Keratinocyte (primary cell): ENCODE data around the gene KLRC3. TPM values are rescaled to one million over a fixed set of nuclear protein-coding genes. Genes with fewer than 3 reads are reported as not detected.
"Not testable (repeated sequence)": the region's sequence is repeated elsewhere in the genome, so short reads cannot be mapped to it uniquely, and the experiment has no call there.

ENCODE experiments used
- DNase-seq: peaks from one replicate; pipeline ENCODE4 v3.0.0-alpha.2; 2011; ENCODE audit warnings: low read depth, missing footprints, low spot score
- FAIRE-seq: peaks from 2 replicates; lab custom pipeline; 2011; peaks lifted over from hg19 to GRCh38; lab: Jason Lieb, UNC
- H2AFZ ChIP-seq: 2 replicates; pipeline ENCODE4 v1.6.0; 2012; ENCODE audit warnings: low read length, control low read depth, inconsistent platforms; ENCODE audit not compliant: control insufficient read depth
- H3K27ac ChIP-seq: 2 replicates; pipeline ENCODE4 v1.5.1; 2011; ENCODE audit warnings: low read length; ENCODE audit not compliant: control insufficient read depth, insufficient read depth
- H3K27me3 ChIP-seq: 3 replicates; pipeline ENCODE4 v1.6.0; 2011; ENCODE audit warnings: low read length; ENCODE audit not compliant: control insufficient read depth, insufficient read depth; ENCODE audit errors: extremely low read depth
- H3K36me3 ChIP-seq, 2 experiments: 2 replicates in 1 of 2; 3 replicates in 1 of 2; pipeline ENCODE4 v1.5.1; 2011; ENCODE audit warnings: low read length in 2 of 2, mild to moderate bottlenecking in 1 of 2; ENCODE audit not compliant: control insufficient read depth in 2 of 2, insufficient read depth in 2 of 2; ENCODE audit errors: extremely low read depth in 1 of 2
- H3K4me1 ChIP-seq: 3 replicates; pipeline ENCODE4 v1.5.1; 2011; ENCODE audit warnings: low read length; ENCODE audit not compliant: control insufficient read depth, insufficient read depth; ENCODE audit errors: extremely low read depth
- H3K4me2 ChIP-seq: 3 replicates; pipeline ENCODE4 v1.6.0; 2011; ENCODE audit warnings: low read depth, low read length; ENCODE audit not compliant: control insufficient read depth, insufficient read depth; ENCODE audit errors: extremely low read depth
- H3K4me3 ChIP-seq, 3 experiments: fragments of 200-600 bp in 1 of 3; sonication (generic) in 1 of 3; 2 replicates in 2 of 3; 3 replicates in 1 of 3; pipeline ENCODE4 v1.5.1; 2011 to 2016; ENCODE audit warnings: low read length in 3 of 3, mild to moderate bottlenecking in 3 of 3, control low read depth in 2 of 3, inconsistent platforms in 1 of 3, low read depth in 1 of 3, mixed read lengths in 1 of 3, mixed run types in 1 of 3, moderate library complexity in 1 of 3; ENCODE audit not compliant: control insufficient read depth in 2 of 3, insufficient read depth in 2 of 3; ENCODE audit errors: extremely low read depth in 1 of 3
- H3K79me2 ChIP-seq: 2 replicates; pipeline ENCODE4 v1.6.0; 2012; ENCODE audit warnings: low read length; ENCODE audit not compliant: control insufficient read depth, insufficient read depth
- H3K9ac ChIP-seq: 3 replicates; pipeline ENCODE4 v1.6.0; 2011; ENCODE audit warnings: low read length; ENCODE audit not compliant: control insufficient read depth, insufficient read depth; ENCODE audit errors: extremely low read depth
- H3K9me1 ChIP-seq: 3 replicates; pipeline ENCODE4 v1.6.0; 2011; ENCODE audit warnings: low read length; ENCODE audit not compliant: control insufficient read depth, insufficient read depth; ENCODE audit errors: extremely low read depth
- H3K9me3 ChIP-seq: 2 replicates; pipeline ENCODE4 v1.5.1; 2012; ENCODE audit warnings: low read depth, low read length; ENCODE audit not compliant: control insufficient read depth
- H4K20me1 ChIP-seq: 3 replicates; pipeline ENCODE4 v1.6.0; 2011; ENCODE audit warnings: low read length; ENCODE audit not compliant: control insufficient read depth, insufficient read depth; ENCODE audit errors: extremely low read depth
- EZH2 ChIP-seq: IDR thresholded peaks from one replicate; pipeline ENCODE4 v1.6.1; 2012; ENCODE audit warnings: inconsistent platforms, mild to moderate bottlenecking, low read length, moderate library complexity
- dilution Hi-C: fragments of 300-500 bp; cut with MboI; formaldehyde crosslinking; loops from one replicate; pipeline ENCODE4 v1.7.0; 2020; ENCODE audit warnings: low sequenced_read_pairs; ENCODE audit not compliant: extremely low pct_ligation_motif_present
- polyA plus RNA-seq, 5 experiments: library from polyadenylated mRNA; depleted of rRNA in 3 of 5; stranded (reverse) in 3 of 5; stranded (forward) in 1 of 5; unstranded in 1 of 5; fragments of >200 nt; gene quantifications; 1 replicate in 1 of 5; 2 replicates in 3 of 5; 3 replicates in 1 of 5; pipeline versions ENCODE4 v1.2.1 to v1.2.3, GENCODE V29; 2011 to 2012; ENCODE audit warnings: missing spikeins in 2 of 5, low read depth in 1 of 5, low replicate concordance in 1 of 5
- TF ChIP-seq, protein P1 (sequence below), 3 experiments: IDR thresholded peaks in 1 of 3; conservative IDR thresholded peaks in 1 of 3; optimal IDR thresholded peaks in 1 of 3; 2 replicates in 2 of 3; 3 replicates in 1 of 3; pipeline versions ENCODE3 to v1.5.1; 2011; ENCODE audit warnings: low read length in 3 of 3, mild to moderate bottlenecking in 3 of 3, moderate library complexity in 2 of 3, control low read depth in 1 of 3, inconsistent platforms in 1 of 3; ENCODE audit not compliant: insufficient read depth in 2 of 3; ENCODE audit errors: extremely low read depth in 1 of 3

KLRC3 gene
- polyA plus RNA-seq, 1 donor (not counting 4 experiments of a cell fraction or from before 2014, with no cell fraction given), result not detected

DNA sequence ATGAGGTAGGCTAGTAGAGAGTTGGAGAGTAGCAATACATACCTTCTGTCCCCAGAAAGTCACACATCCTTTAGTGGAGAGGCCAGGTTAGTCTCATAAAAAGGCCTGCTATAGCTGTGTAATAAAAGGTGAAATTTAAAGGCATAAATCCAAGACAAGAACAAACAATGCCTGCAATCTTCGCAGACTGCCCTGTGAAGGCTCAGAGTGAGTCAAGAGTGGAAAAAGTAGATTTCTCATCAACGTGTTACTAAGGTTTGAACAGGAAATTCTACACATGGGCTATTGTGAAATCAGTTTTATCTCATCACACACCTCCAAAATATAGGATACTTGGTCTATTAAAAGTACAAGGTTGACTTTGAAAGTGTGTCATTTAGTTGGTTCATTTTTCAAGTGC lies 32.8 kb upstream of the KLRC3 start, which contains the start of gene KLRC1:
TSS of gene KLRC1 (minus strand) at position 222 of the 400 bp plus-strand sequence. CDS start 2,221 bp downstream, outside the sequence.
- H2AFZ ChIP-seq, result no peak within 1 kb of the TSS
- DNase-seq (no peak), FAIRE-seq (peak; percentile 74)
- no peaks in the 10 kb centered on the region for H3K9me1 ChIP-seq
- no peaks in the 10 kb centered on the region for H3K36me3 ChIP-seq
- no peaks in the 10 kb centered on the region for H4K20me1 ChIP-seq
- H3K9ac ChIP-seq, result no peak within 1 kb of the TSS
- no peaks in the 10 kb centered on the region for H3K4me1 ChIP-seq
- TF ChIP-seq, protein P1, sequence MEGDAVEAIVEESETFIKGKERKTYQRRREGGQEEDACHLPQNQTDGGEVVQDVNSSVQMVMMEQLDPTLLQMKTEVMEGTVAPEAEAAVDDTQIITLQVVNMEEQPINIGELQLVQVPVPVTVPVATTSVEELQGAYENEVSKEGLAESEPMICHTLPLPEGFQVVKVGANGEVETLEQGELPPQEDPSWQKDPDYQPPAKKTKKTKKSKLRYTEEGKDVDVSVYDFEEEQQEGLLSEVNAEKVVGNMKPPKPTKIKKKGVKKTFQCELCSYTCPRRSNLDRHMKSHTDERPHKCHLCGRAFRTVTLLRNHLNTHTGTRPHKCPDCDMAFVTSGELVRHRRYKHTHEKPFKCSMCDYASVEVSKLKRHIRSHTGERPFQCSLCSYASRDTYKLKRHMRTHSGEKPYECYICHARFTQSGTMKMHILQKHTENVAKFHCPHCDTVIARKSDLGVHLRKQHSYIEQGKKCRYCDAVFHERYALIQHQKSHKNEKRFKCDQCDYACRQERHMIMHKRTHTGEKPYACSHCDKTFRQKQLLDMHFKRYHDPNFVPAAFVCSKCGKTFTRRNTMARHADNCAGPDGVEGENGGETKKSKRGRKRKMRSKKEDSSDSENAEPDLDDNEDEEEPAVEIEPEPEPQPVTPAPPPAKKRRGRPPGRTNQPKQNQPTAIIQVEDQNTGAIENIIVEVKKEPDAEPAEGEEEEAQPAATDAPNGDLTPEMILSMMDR (optimal IDR thresholded peaks at IDR 0.05 in 1 of 3, IDR thresholded peaks at IDR 0.05 in 1 of 3, conservative IDR thresholded peaks at IDR 0.05 in 1 of 3; ENCODE audit: extremely low read depth in 1 of 3, insufficient read depth in 2 of 3, low read length in 3 of 3), result no peak
- TF ChIP-seq EZH2, result no peak
- H3K9me3 ChIP-seq, result no peaks in the 10 kb centered on the region
- dilution Hi-C loops, result no loop called here
- no peak within 1 kb of the TSS for H3K4me3 ChIP-seq
- H3K27ac ChIP-seq, result no peak within 1 kb of the TSS
- no peaks in the 10 kb centered on the region for H3K79me2 ChIP-seq
- H3K4me2 ChIP-seq, result no peak within 1 kb of the TSS
- H3K27me3 ChIP-seq, result no peaks in the 10 kb centered on the region

DNA sequence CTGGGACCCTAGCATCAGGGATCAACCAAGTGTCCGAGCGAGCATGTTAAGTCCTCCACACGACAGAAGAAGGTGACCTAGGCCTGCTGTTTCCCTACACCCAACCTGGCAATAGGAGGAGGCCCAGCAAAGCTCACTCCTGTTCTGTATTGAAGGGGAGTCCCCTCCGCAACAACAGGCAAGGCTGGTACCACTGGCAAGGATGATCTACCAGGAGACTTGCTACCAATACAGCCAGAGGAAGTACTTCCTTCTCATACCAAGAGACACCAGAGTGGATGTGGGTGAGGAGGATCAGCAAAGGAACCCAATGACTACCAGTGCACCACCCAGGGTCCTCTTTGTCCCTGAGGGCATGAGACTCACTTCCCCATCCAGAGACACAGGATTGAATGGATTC lies 27.8 kb upstream of the KLRC3 start:
- no peaks in the 10 kb centered on the region for H3K9me3 ChIP-seq
- no peak overlapping the region for H3K9ac ChIP-seq
- H2AFZ ChIP-seq, result peak overlapping the region; percentile 54
- no peaks in the 10 kb centered on the region for H3K4me1 ChIP-seq
- H3K27me3 ChIP-seq, result no peaks in the 10 kb centered on the region
- no peak overlapping the region for H3K4me3 ChIP-seq
- FAIRE-seq, result no peak
- H3K4me2 ChIP-seq, result no peak overlapping the region
- dilution Hi-C loops, result no loop called here
- TF ChIP-seq, protein P1 (optimal IDR thresholded peaks at IDR 0.05 in 1 of 3, IDR thresholded peaks at IDR 0.05 in 1 of 3, conservative IDR thresholded peaks at IDR 0.05 in 1 of 3; ENCODE audit: extremely low read depth in 1 of 3, insufficient read depth in 2 of 3, low read length in 3 of 3), result no peak
- TF ChIP-seq EZH2, result no peak
- no peaks in the 10 kb centered on the region for H3K36me3 ChIP-seq
- no peaks in the 10 kb centered on the region for H3K9me1 ChIP-seq
- no peak overlapping the region for H3K27ac ChIP-seq
- no peak for DNase-seq
- H3K79me2 ChIP-seq, result no peaks in the 10 kb centered on the region
- H4K20me1 ChIP-seq, result no peaks in the 10 kb centered on the region

DNA sequence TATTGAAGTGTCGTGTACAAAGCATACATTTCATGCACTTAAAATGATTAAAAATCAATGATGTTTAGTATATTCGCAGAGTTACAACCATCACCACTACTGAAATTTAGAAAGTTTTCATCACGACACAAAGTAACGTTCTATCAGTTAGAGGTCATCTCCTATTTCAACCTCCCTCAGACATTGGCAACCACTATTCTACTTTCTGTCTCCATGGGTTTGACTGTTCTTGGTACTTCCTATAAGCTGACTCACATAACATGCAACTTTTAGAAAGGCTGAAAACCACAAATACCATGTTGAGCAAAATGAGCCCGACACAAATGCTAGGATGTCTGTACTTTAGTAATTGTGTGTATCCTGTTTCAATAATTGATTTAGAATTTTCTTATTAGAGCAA lies 25.7 kb upstream of the KLRC3 start:
- H4K20me1 ChIP-seq, H3K9me1 ChIP-seq, H3K79me2 ChIP-seq, H3K9ac ChIP-seq, H3K4me3 ChIP-seq, H3K36me3 ChIP-seq, H3K9me3 ChIP-seq, H2AFZ ChIP-seq, H3K27ac ChIP-seq, dilution Hi-C loops, H3K4me1 ChIP-seq, H3K27me3 ChIP-seq, H3K4me2 ChIP-seq, DNase-seq: not testable (repeated sequence)
- peak; percentile 78 for FAIRE-seq

DNA sequence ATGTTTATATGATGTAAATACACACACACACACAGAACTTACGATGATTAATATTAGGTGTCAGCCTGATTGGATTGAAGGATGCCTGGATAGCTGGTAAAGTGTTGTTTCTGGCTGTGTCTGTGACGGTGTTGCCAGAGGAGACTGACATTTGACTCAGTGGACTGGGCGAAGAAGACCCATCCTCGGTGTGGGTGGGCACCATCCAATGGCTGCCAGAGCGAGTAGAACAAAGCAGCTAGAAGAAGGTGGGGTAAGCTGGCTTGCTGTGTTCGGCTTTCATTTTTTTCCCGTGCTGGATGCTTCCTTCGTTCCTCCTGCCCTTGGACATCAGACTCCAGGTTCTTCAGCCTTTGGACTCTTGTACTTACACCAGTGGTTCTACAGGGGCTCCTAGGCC lies 20.7 kb upstream of the KLRC3 start:
- H3K4me1 ChIP-seq, dilution Hi-C loops, H4K20me1 ChIP-seq: not testable (repeated sequence)

More for the DNA sequence above, 20.7 kb upstream of the KLRC3 start:
- not testable (repeated sequence) for H3K27me3 ChIP-seq, H2AFZ ChIP-seq, H3K79me2 ChIP-seq, H3K9me3 ChIP-seq, DNase-seq, H3K9ac ChIP-seq, FAIRE-seq, H3K27ac ChIP-seq, H3K36me3 ChIP-seq, H3K9me1 ChIP-seq, H3K4me2 ChIP-seq, H3K4me3 ChIP-seq
